SK-N-DZ (cell line): ENCODE measurements around the gene DPP9.

Experiments used
- DNase-seq: peaks from one replicate; pipeline ENCODE4 v3.0.0-alpha.2; 2015; ENCODE audit warnings: low spot score

DPP9 gene

GRCh38 chr19:4709440-4710280, 14.0 kb downstream of the DPP9 start:
- no peak for DNase-seq

- no peak for DNase-seq
Measured at GRCh38 chr19:4707956-4708650, 15.5 kb downstream of the DPP9 start.

- no peak for DNase-seq
Measured at GRCh38 chr19:4707322-4707721, 16.3 kb downstream of the DPP9 start.

GRCh38 chr19:4705413-4706131, 18.1 kb downstream of the DPP9 start:
- no peak for DNase-seq

- DNase-seq: no peak
Measured at GRCh38 chr19:4704317-4704673, 19.3 kb downstream of the DPP9 start.

- DNase-seq: no peak
Measured at GRCh38 chr19:4703671-4704316, 19.8 kb downstream of the DPP9 start.

- DNase-seq: no peak
Measured at GRCh38 chr19:4702764-4703163, 20.9 kb downstream of the DPP9 start.

GRCh38 chr19:4701557-4701956, 22.1 kb downstream of the DPP9 start:
- DNase-seq: no peak

- DNase-seq: no peak
Measured at GRCh38 chr19:4700693-4700970, 23.0 kb downstream of the DPP9 start.

GRCh38 chr19:4699826-4700692, 23.6 kb downstream of the DPP9 start:
- DNase-seq: no peak

GRCh38 chr19:4697304-4697703, 26.3 kb downstream of the DPP9 start:
- no peak for DNase-seq

- no peak for DNase-seq
Measured at GRCh38 chr19:4695224-4695731, 28.4 kb downstream of the DPP9 start.

GRCh38 chr19:4694211-4694987, 29.2 kb downstream of the DPP9 start:
- no peak for DNase-seq

GRCh38 chr19:4693471-4694121, 30.0 kb downstream of the DPP9 start:
- no peak for DNase-seq

- no peak for DNase-seq
Measured at GRCh38 chr19:4693078-4693350, 30.6 kb downstream of the DPP9 start.

GRCh38 chr19:4692251-4693077, 31.2 kb downstream of the DPP9 start:
- DNase-seq: no peak

- no peak for DNase-seq
Measured at GRCh38 chr19:4691373-4691772, 32.3 kb downstream of the DPP9 start.

- no peak for DNase-seq
Measured at GRCh38 chr19:4690361-4690760, 33.3 kb downstream of the DPP9 start.

GRCh38 chr19:4689403-4689802, 34.2 kb downstream of the DPP9 start:
- DNase-seq: no peak
